Vagina (tissue), 2 donors: Measurements from ENCODE around the gene DENND5A. TPM values are rescaled to one million over a fixed set of nuclear protein-coding genes. Genes with fewer than 3 reads are reported as not detected.
"Not testable (repeated sequence)": the region's sequence is repeated elsewhere in the genome, so short reads cannot be mapped to it uniquely, and the experiment has no call there.

Source experiments
- DNase-seq, 2 donors: peaks; one replicate each; pipeline ENCODE4 v3.0.0-alpha.2; 2017; ENCODE audit errors: extremely low spot score in 2 of 2
- H3K27ac ChIP-seq: fragments of 200-600 bp; sonication (generic); one replicate; pipeline ENCODE4 v1.5.1; 2019
- H3K27me3 ChIP-seq: fragments of 200-600 bp; sonication (generic); one replicate; pipeline ENCODE4 v1.5.1; 2019
- H3K36me3 ChIP-seq, 2 donors: fragments of 200-600 bp; sonication (generic); one replicate each; pipeline ENCODE4 v1.5.1; 2017 to 2019
- H3K4me1 ChIP-seq: fragments of 200-600 bp; sonication (generic); one replicate; pipeline ENCODE4 v1.5.1; 2019
- H3K4me3 ChIP-seq, 2 donors: fragments of 200-600 bp; sonication (generic); 1 replicate in 1 of 2; 2 replicates in 1 of 2; pipeline ENCODE4 v1.5.1; 2016 to 2019
- H3K9me3 ChIP-seq: fragments of 200-600 bp; sonication (generic); one replicate; pipeline ENCODE4 v1.5.1; 2019
- CTCF ChIP-seq, 3 experiments: fragments of 450-650 bp in 2 of 3; fragments of 200-600 bp in 1 of 3; sonication (generic) in 1 of 3; IDR thresholded peaks; one replicate each; pipeline ENCODE4 v1.5.1; 2017 to 2019; ENCODE audit warnings: antibody characterized with exemption in 3 of 3, mild to moderate bottlenecking in 2 of 3, moderate library complexity in 2 of 3
- POLR2A ChIP-seq, 2 donors: fragments of 450-650 bp; IDR thresholded peaks; one replicate each; pipeline ENCODE4 v1.6.1; 2017; ENCODE audit warnings: antibody characterized with exemption in 2 of 2, mild to moderate bottlenecking in 2 of 2, moderate library complexity in 2 of 2
- POLR2AphosphoS5 ChIP-seq, 2 donors: sonication (generic); formaldehyde crosslinking; IDR thresholded peaks; one replicate each; pipeline ENCODE4 v1.9.0; 2017; ENCODE audit warnings: antibody characterized with exemption in 2 of 2, mild to moderate bottlenecking in 2 of 2, low read depth in 1 of 2; ENCODE audit not compliant: insufficient read depth in 1 of 2
- intact Hi-C: fragments of 100-400 bp; cut with DNase I; formaldehyde crosslinking; loops from one replicate; pipeline ENCODE4 v1.15.1; 2023
- total RNA-seq: library from RNA; depleted of rRNA; stranded (reverse); fragments of >200 nt; gene quantifications from one replicate; pipeline ENCODE4 v1.2.3, GENCODE V29; 2016

DENND5A gene
- total RNA-seq, 1 donor from 2014 or later, result 82.0 TPM

- intact Hi-C loops, result no loop called here
Measured at GRCh38 chr11:9103542-9104276, 161.4 kb downstream of the DENND5A start.

GRCh38 chr11:9099617-9100016 is 165.5 kb downstream of the DENND5A start:
- H3K4me1 ChIP-seq, result no peaks in the 10 kb centered on the region
- H3K4me3 ChIP-seq, result no peak overlapping the region
- H3K9me3 ChIP-seq, result no peaks in the 10 kb centered on the region
- TF ChIP-seq POLR2A (IDR thresholded peaks at IDR 0.05), result no peak
- TF ChIP-seq POLR2AphosphoS5 (IDR thresholded peaks at IDR 0.05; ENCODE audit: insufficient read depth in 1 of 2, low read depth in 1 of 2), result no peak
- TF ChIP-seq CTCF (IDR thresholded peaks at IDR 0.05), result no peak
- no peaks in the 10 kb centered on the region for H3K27me3 ChIP-seq
- no peak overlapping the region for H3K27ac ChIP-seq
- DNase-seq, result no peak
- no peaks in the 10 kb centered on the region for H3K36me3 ChIP-seq
- intact Hi-C loops, result no loop called here

More at GRCh38 chr11:9103542-9104276, 161.4 kb downstream of the DENND5A start:
- no peak for DNase-seq
- no peaks in the 10 kb centered on the region for H3K36me3 ChIP-seq
- H3K4me1 ChIP-seq, result no peaks in the 10 kb centered on the region
- H3K27ac ChIP-seq, result no peak overlapping the region
- H3K4me3 ChIP-seq, result no peak overlapping the region
- H3K9me3 ChIP-seq, result no peaks in the 10 kb centered on the region
- no peaks in the 10 kb centered on the region for H3K27me3 ChIP-seq
- TF ChIP-seq POLR2A (IDR thresholded peaks at IDR 0.05) (no peak), POLR2AphosphoS5 (IDR thresholded peaks at IDR 0.05; ENCODE audit: insufficient read depth in 1 of 2, low read depth in 1 of 2) (no peak), CTCF (IDR thresholded peaks at IDR 0.05) (no peak)

GRCh38 chr11:9098455-9098854 is 166.7 kb downstream of the DENND5A start:
- H3K27me3 ChIP-seq, H3K27ac ChIP-seq, H3K4me1 ChIP-seq, H3K4me3 ChIP-seq, DNase-seq, H3K9me3 ChIP-seq, H3K36me3 ChIP-seq, intact Hi-C loops: not testable (repeated sequence)

GRCh38 chr11:9097186-9097943 is 167.8 kb downstream of the DENND5A start:
- H3K36me3 ChIP-seq, H3K27me3 ChIP-seq, H3K27ac ChIP-seq, H3K4me3 ChIP-seq, H3K4me1 ChIP-seq, DNase-seq, H3K9me3 ChIP-seq, intact Hi-C loops: not testable (repeated sequence)

GRCh38 chr11:9096427-9096826 is 168.7 kb downstream of the DENND5A start:
- DNase-seq, result no peak
- Histone ChIP-seq H3K4me3 (no peak overlapping the region), H3K27ac (no peak overlapping the region), H3K4me1 (no peaks in the 10 kb centered on the region), H3K36me3 (no peaks in the 10 kb centered on the region), H3K27me3 (no peaks in the 10 kb centered on the region), H3K9me3 (no peaks in the 10 kb centered on the region)
- no peak for TF ChIP-seq POLR2A (IDR thresholded peaks at IDR 0.05)
- intact Hi-C loops, result no loop called here

- H3K4me1 ChIP-seq, result peaks cover 4% of the 10 kb centered on the region
- TF ChIP-seq CTCF (IDR thresholded peaks at IDR 0.05) (no peak), POLR2A (IDR thresholded peaks at IDR 0.05) (no peak), POLR2AphosphoS5 (IDR thresholded peaks at IDR 0.05; ENCODE audit: insufficient read depth in 1 of 2, low read depth in 1 of 2) (no peak)
- no peaks in the 10 kb centered on the region for H3K27me3 ChIP-seq
- DNase-seq, result no peak
- no peak overlapping the region for H3K4me3 ChIP-seq
- no peak overlapping the region for H3K27ac ChIP-seq
- intact Hi-C loops, result no loop called here
- no peaks in the 10 kb centered on the region for H3K9me3 ChIP-seq
- H3K36me3 ChIP-seq, result no peaks in the 10 kb centered on the region
Measured at GRCh38 chr11:9095421-9095820, 169.7 kb downstream of the DENND5A start.
